H1 (cell line): ENCODE results near the gene GFOD1. TPM values are rescaled to one million over a fixed set of nuclear protein-coding genes. Genes with fewer than 3 reads are reported as not detected.
A peak's percentile ranks its signal among the peaks of the same experiment; 100 is the strongest.

Experiments
- CTCF ChIA-PET: fragments of 300-600 bp; sonication (Branson Sonifier 250); formaldehyde crosslinking; loops from one replicate; lab custom pipeline; 2021; ENCODE audit not compliant: partially characterized antibody; lab: Charles Lee
- POLR2A ChIA-PET: fragments of 300-600 bp; sonication (Branson Sonifier 250); formaldehyde crosslinking; loops from one replicate; lab custom pipeline; 2021; ENCODE audit warnings: inconsistent platforms; ENCODE audit not compliant: partially characterized antibody; lab: Charles Lee
- DNase-seq, 2 experiments: peaks; one replicate each; pipeline versions ENCODE4 v3.0.0 to v3.0.0-alpha.2; 2010 to 2022; ENCODE audit warnings: low spot score in 2 of 2, low read depth in 1 of 2, mixed read lengths in 1 of 2
- FAIRE-seq: peaks from 2 replicates; lab custom pipeline; 2011; peaks lifted over from hg19 to GRCh38; lab: Jason Lieb, UNC
- H2AFZ ChIP-seq: 2 replicates; pipeline ENCODE4 v1.8.1; 2012; ENCODE audit warnings: low read length, inconsistent platforms
- H2AK5ac ChIP-seq: 2 replicates; pipeline ENCODE4 v1.6.1; 2013; ENCODE audit warnings: low read depth, low read length
- H2BK120ac ChIP-seq: replicated peaks from 2 replicates; pipeline ENCODE3; 2013; ENCODE audit warnings: low read depth, low read length, inconsistent platforms
- H2BK12ac ChIP-seq: 2 replicates; pipeline ENCODE4 v1.6.1; 2013; ENCODE audit warnings: low read depth, low read length
- H2BK15ac ChIP-seq: 2 replicates; pipeline ENCODE4 v1.6.1; 2013; ENCODE audit warnings: low read length
- H2BK20ac ChIP-seq: 2 replicates; pipeline ENCODE4 v1.6.1; 2013; ENCODE audit warnings: low read length
- H2BK5ac ChIP-seq: 2 replicates; pipeline ENCODE4 v1.6.1; 2013; ENCODE audit warnings: low read depth, low read length
- H3K14ac ChIP-seq: 2 replicates; pipeline ENCODE4 v1.6.1; 2013; ENCODE audit warnings: inconsistent platforms; ENCODE audit not compliant: insufficient read length
- H3K18ac ChIP-seq: 2 replicates; pipeline ENCODE4 v1.6.1; 2013; ENCODE audit warnings: low read length; ENCODE audit errors: extremely low read depth
- H3K23ac ChIP-seq: 2 replicates; pipeline ENCODE4 v1.6.1; 2013; ENCODE audit warnings: inconsistent platforms; ENCODE audit not compliant: insufficient read length
- H3K23me2 ChIP-seq: 2 replicates; pipeline ENCODE4 v1.6.1; 2013; ENCODE audit warnings: low read depth, low read length
- H3K27ac ChIP-seq: 2 replicates; pipeline ENCODE4 v1.6.1; 2011; ENCODE audit warnings: low read depth, low read length, inconsistent platforms
- H3K27me3 ChIP-seq, 4 experiments: replicated peaks in 1 of 4; 1 replicate in 1 of 4; 2 replicates in 3 of 4; pipeline versions ENCODE4 v1.6.1 to v1.8.1; 2011 to 2013; ENCODE audit warnings: low read length in 3 of 4, mild to moderate bottlenecking in 3 of 4, inconsistent platforms in 2 of 4, mixed read lengths in 2 of 4, moderate library complexity in 1 of 4; ENCODE audit not compliant: control insufficient read depth in 3 of 4, insufficient read depth in 3 of 4; ENCODE audit errors: extremely low read depth in 1 of 4
- H3K36me3 ChIP-seq, 4 experiments: 2 replicates each; pipeline versions ENCODE4 v1.6.1 to v1.8.1; 2011 to 2013; ENCODE audit warnings: mild to moderate bottlenecking in 4 of 4, low read length in 3 of 4, moderate library complexity in 2 of 4, control low read depth in 1 of 4, inconsistent platforms in 1 of 4; ENCODE audit not compliant: insufficient read depth in 4 of 4, control insufficient read depth in 2 of 4
- H3K4ac ChIP-seq: replicated peaks from 2 replicates; pipeline ENCODE3; 2013; ENCODE audit warnings: low read length, low read depth, mixed read lengths, inconsistent platforms; ENCODE audit not compliant: insufficient read length
- H3K4me1 ChIP-seq, 4 experiments: replicated peaks in 1 of 4; 1 replicate in 1 of 4; 2 replicates in 3 of 4; pipeline versions ENCODE4 v1.6.1 to v1.8.1; 2011 to 2013; ENCODE audit warnings: low read length in 3 of 4, inconsistent platforms in 2 of 4, mixed read lengths in 1 of 4; ENCODE audit not compliant: insufficient read depth in 4 of 4, control insufficient read depth in 3 of 4
- H3K4me2 ChIP-seq, 2 experiments: 2 replicates each; pipeline versions ENCODE4 v1.6.1 to v1.8.1; 2011 to 2013; ENCODE audit warnings: low read depth in 2 of 2, low read length in 2 of 2, control low read depth in 1 of 2, inconsistent platforms in 1 of 2, mild to moderate bottlenecking in 1 of 2; ENCODE audit not compliant: insufficient read depth in 1 of 2
- H3K4me3 ChIP-seq, 4 experiments: fragments of 200-600, 300-600 bp in 1 of 4; sonication (generic), shearing (Covaris generic), sonication (Bioruptor Twin) in 1 of 4; 2 replicates each; pipeline versions ENCODE4 v1.5.1 to v1.8.1; 2011 to 2016; ENCODE audit warnings: low read length in 4 of 4, low read depth in 3 of 4, control low read depth in 2 of 4, inconsistent platforms in 2 of 4, mild to moderate bottlenecking in 2 of 4, mixed read lengths in 1 of 4, moderate library complexity in 1 of 4; ENCODE audit not compliant: insufficient read depth in 2 of 4; ENCODE audit errors: extremely low read depth in 1 of 4
- H3K56ac ChIP-seq: replicated peaks from 2 replicates; pipeline ENCODE3; 2013; ENCODE audit warnings: low read depth, mild to moderate bottlenecking, mixed read lengths, low read length, inconsistent platforms; ENCODE audit not compliant: insufficient read length
- H3K79me1 ChIP-seq: 2 replicates; pipeline ENCODE4 v1.6.1; 2013; ENCODE audit warnings: low read depth, low read length, control low read depth
- H3K79me2 ChIP-seq, 2 experiments: 2 replicates each; pipeline versions ENCODE4 v1.6.1 to v1.8.1; 2012 to 2013; ENCODE audit warnings: low read length in 2 of 2, mild to moderate bottlenecking in 2 of 2, inconsistent platforms in 1 of 2; ENCODE audit not compliant: insufficient read depth in 2 of 2, control insufficient read depth in 1 of 2
- H3K9ac ChIP-seq, 4 experiments: replicated peaks in 1 of 4; 1 replicate in 1 of 4; 2 replicates in 3 of 4; pipeline versions ENCODE4 v1.6.1 to v1.8.1; 2011 to 2013; ENCODE audit warnings: low read depth in 3 of 4, low read length in 3 of 4, control low read depth in 2 of 4, mild to moderate bottlenecking in 2 of 4, moderate library complexity in 2 of 4, inconsistent platforms in 1 of 4; ENCODE audit errors: extremely low read depth in 1 of 4
- H3K9me3 ChIP-seq, 2 experiments: 2 replicates each; pipeline versions ENCODE4 v1.6.1 to v1.8.1; 2012 to 2013; ENCODE audit warnings: mild to moderate bottlenecking in 2 of 2, moderate library complexity in 2 of 2, control low read depth in 1 of 2, inconsistent platforms in 1 of 2, low read depth in 1 of 2, low read length in 1 of 2, mixed read lengths in 1 of 2; ENCODE audit not compliant: insufficient read depth in 2 of 2
- H4K20me1 ChIP-seq, 2 experiments: replicated peaks in 1 of 2; 2 replicates each; pipeline versions ENCODE3 to v1.8.1; 2011 to 2013; ENCODE audit warnings: inconsistent platforms in 2 of 2, low read length in 2 of 2, mild to moderate bottlenecking in 1 of 2; ENCODE audit not compliant: insufficient read depth in 2 of 2, control insufficient read depth in 1 of 2
- H4K5ac ChIP-seq: 2 replicates; pipeline ENCODE4 v1.6.1; 2013; ENCODE audit warnings: low read length, low read depth, mixed read lengths, inconsistent platforms; ENCODE audit not compliant: insufficient read length
- H4K8ac ChIP-seq: 2 replicates; pipeline ENCODE4 v1.8.0; 2013; ENCODE audit warnings: mild to moderate bottlenecking, moderate library complexity, low read length, inconsistent platforms; ENCODE audit not compliant: insufficient read depth; ENCODE audit errors: extremely low read depth
- H4K91ac ChIP-seq: replicated peaks from 2 replicates; pipeline ENCODE3; 2013; ENCODE audit warnings: low read length, mixed read lengths, inconsistent platforms; ENCODE audit not compliant: insufficient read length
- CTBP2 ChIP-seq: IDR thresholded peaks from 2 replicates; pipeline ENCODE4 v1.7.0; 2011; ENCODE audit warnings: borderline replicate concordance, mild to moderate bottlenecking, moderate library complexity, mixed read lengths, low read length; ENCODE audit not compliant: insufficient read depth, insufficient read length
- GABPA ChIP-seq: IDR thresholded peaks from 2 replicates; pipeline ENCODE4 v1.6.1; 2011; ENCODE audit warnings: mild to moderate bottlenecking, low read length, moderate library complexity, borderline replicate concordance; ENCODE audit not compliant: insufficient read depth
- RNF2 ChIP-seq: fragments of 200-900, 300-1000 bp; sonication (generic); IDR thresholded peaks from 2 replicates; pipeline ENCODE4 v1.7.1; 2016; ENCODE audit warnings: borderline replicate concordance, low read depth, mild to moderate bottlenecking, antibody characterized with exemption, low read length; ENCODE audit not compliant: poor library complexity, severe bottlenecking; ENCODE audit errors: missing control alignments
- TBP ChIP-seq: IDR thresholded peaks from 2 replicates; pipeline ENCODE4 v1.6.1; 2011; ENCODE audit warnings: low read depth, low read length, improper control_type of control experiment
- WGBS, 2 experiments: shearing (Covaris generic) in 1 of 2; methylation state at CpG; one replicate each; pipeline versions ENCODE4 v1.1.6 to v1.1.7; 2013 to 2015; ENCODE audit warnings: low lambda C conversion rate in 2 of 2, mixed read lengths in 2 of 2, inconsistent platforms in 1 of 2, low coverage in 1 of 2, missing lambda C conversion rate in 1 of 2; ENCODE audit not compliant: insufficient replicate concordance in 2 of 2, insufficient coverage in 1 of 2, insufficient read length in 1 of 2; ENCODE audit errors: extremely low coverage in 1 of 2, missing lambda C conversion rate in 1 of 2; 5-methylcytosine and 5-hydroxymethylcytosine counted together
- polyA plus RNA-seq, 7 experiments: library from polyadenylated mRNA; depleted of rRNA in 3 of 7; stranded (reverse) in 5 of 7; unstranded in 2 of 7; fragments of >200 nt in 5 of 7; fragments of 200-250 nt in 2 of 7; gene quantifications; 1 replicate in 5 of 7; 2 replicates in 1 of 7; 4 replicates in 1 of 7; pipeline versions ENCODE4 v1.2.1 to v1.2.3, GENCODE V29; 2011 to 2013; ENCODE audit warnings: missing spikeins in 2 of 7, mixed read lengths in 2 of 7
- total RNA-seq: library from RNA; stranded (reverse); fragmentation: NEBNext Ultra II Directional; extraction: Animal tissue kit (Norgen Biotek cat#: 25700); gene quantifications from 2 replicates; pipeline ENCODE4 v1.2.1, GENCODE V29; 2021
- TF ChIP-seq, protein P1 (sequence below), 3 experiments: IDR thresholded peaks; 1 replicate in 2 of 3; 2 replicates in 1 of 3; pipeline versions ENCODE4 v1.5.1 to v1.6.1; 2011; ENCODE audit warnings: low read length in 3 of 3, mild to moderate bottlenecking in 3 of 3, inconsistent platforms in 2 of 3, low read depth in 1 of 3, moderate library complexity in 1 of 3; ENCODE audit not compliant: insufficient read depth in 1 of 3; ENCODE audit errors: control extremely low read depth in 1 of 3

The GFOD1 gene
- total and polyA plus RNA-seq, 2 of the 8 experiments (the other 6 are each of a cell fraction or from before 2014, with no cell fraction given): 2.5 to 8.8 TPM

GRCh38 chr6:13412639-13413465, 74.5 kb downstream of the GFOD1 start:
- Histone ChIP-seq H3K36me3 (no peaks in the 10 kb centered on the region), H3K56ac (no peak overlapping the region), H3K27ac (no peak overlapping the region), H3K79me1 (no peaks in the 10 kb centered on the region; the same call in 1 of the 2 replicates), H3K9ac (no peak overlapping the region), H3K4me2 (no peak overlapping the region), H2BK5ac (0 out of 2 replicates have a peak overlapping the region, but pooled peaks have one; percentile 10), H3K79me2 (no peaks in the 10 kb centered on the region), H3K14ac (no peak overlapping the region), H2AK5ac (peak overlapping the region; percentile 77; the same call in 1 of the 2 replicates), H2BK12ac (peak overlapping the region; percentile 77; the same call in 1 of the 2 replicates), H3K4me3 (no peak overlapping the region), H3K4me1 (peaks cover 0 to 9% (median 3%) of the 10 kb centered on the region in 4 experiments; a peak in 4 of 7 replicates), H3K18ac (no peak overlapping the region), H4K8ac (no peak overlapping the region; the same call in 1 of the 2 replicates), H2BK20ac (no peak overlapping the region; the same call in 1 of the 2 replicates), H3K23me2 (no peaks in the 10 kb centered on the region; the same call in 1 of the 2 replicates), H2AFZ (no peak overlapping the region), H2BK120ac (no peak overlapping the region), H4K91ac (no peak overlapping the region), H3K23ac (no peak overlapping the region), H3K27me3 (no peaks in the 10 kb centered on the region), H3K9me3 (no peaks in the 10 kb centered on the region), H4K20me1 (no peaks in the 10 kb centered on the region), H3K4ac (no peak overlapping the region), H4K5ac (no peak overlapping the region), H2BK15ac (peak overlapping the region; percentile 31; the same call in 1 of the 2 replicates)
- TF ChIP-seq RNF2 (no peak), TBP (no peak), GABPA (no peak), CTBP2 (no peak)
- TF ChIP-seq, protein P1, sequence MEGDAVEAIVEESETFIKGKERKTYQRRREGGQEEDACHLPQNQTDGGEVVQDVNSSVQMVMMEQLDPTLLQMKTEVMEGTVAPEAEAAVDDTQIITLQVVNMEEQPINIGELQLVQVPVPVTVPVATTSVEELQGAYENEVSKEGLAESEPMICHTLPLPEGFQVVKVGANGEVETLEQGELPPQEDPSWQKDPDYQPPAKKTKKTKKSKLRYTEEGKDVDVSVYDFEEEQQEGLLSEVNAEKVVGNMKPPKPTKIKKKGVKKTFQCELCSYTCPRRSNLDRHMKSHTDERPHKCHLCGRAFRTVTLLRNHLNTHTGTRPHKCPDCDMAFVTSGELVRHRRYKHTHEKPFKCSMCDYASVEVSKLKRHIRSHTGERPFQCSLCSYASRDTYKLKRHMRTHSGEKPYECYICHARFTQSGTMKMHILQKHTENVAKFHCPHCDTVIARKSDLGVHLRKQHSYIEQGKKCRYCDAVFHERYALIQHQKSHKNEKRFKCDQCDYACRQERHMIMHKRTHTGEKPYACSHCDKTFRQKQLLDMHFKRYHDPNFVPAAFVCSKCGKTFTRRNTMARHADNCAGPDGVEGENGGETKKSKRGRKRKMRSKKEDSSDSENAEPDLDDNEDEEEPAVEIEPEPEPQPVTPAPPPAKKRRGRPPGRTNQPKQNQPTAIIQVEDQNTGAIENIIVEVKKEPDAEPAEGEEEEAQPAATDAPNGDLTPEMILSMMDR (IDR thresholded peaks at IDR 0.05; ENCODE audit: control extremely low read depth in 1 of 3, insufficient read depth in 1 of 3, low read depth in 1 of 3, low read length in 3 of 3): no peak
- FAIRE-seq (no peak), DNase-seq (no peak)
- ChIA-PET POLR2A (interaction anchor here (1.3 to 2.0 kb wide), 2 partner anchors 10 to 202 kb away, joined by 3 to 5 read pairs; partner anchors contain the start of gene NOL7), CTCF (interaction anchor here (0.9 to 3.5 kb wide), 3 partner anchors 9 to 73 kb away, joined by 3 to 12 read pairs (median 3); no protein-coding TSS in a partner anchor)
- WGBS, 2 experiments: 88% methylated on average over 9 of the region's 9 CpGs; no CpG with 5 or more reads in 1 of the 2 experiments
